NT2/D1 (cell line): ENCODE results near the gene DNAJB8.

Source experiments
- SUZ12 ChIP-seq: IDR thresholded peaks from 2 replicates; pipeline ENCODE4 v1.6.1; 2011; ENCODE audit not compliant: insufficient read length, insufficient read depth; ENCODE audit errors: extremely low read depth
- YY1 ChIP-seq: IDR thresholded peaks from 2 replicates; pipeline ENCODE4 v1.6.1; 2011; ENCODE audit not compliant: insufficient read length, insufficient read depth
- ZNF274 ChIP-seq: IDR thresholded peaks from 2 replicates; pipeline ENCODE4 v1.6.1; 2011; ENCODE audit warnings: mild to moderate bottlenecking, low read depth, low read length

GRCh38 chr3:128432971-128433836, 33.5 kb downstream of the DNAJB8 start:
- no peak for TF ChIP-seq YY1
- TF ChIP-seq ZNF274: no peak
- no peak for TF ChIP-seq SUZ12
